HFF-Myc (cell line): ENCODE measurements around the gene CDH13.

ENCODE experiments used
- DNase-seq: peaks from one replicate; pipeline ENCODE4 v3.0.0-alpha.2; 2011; ENCODE audit warnings: low read depth; ENCODE audit errors: extremely low read depth
- H3K4me3 ChIP-seq: replicated peaks from 2 replicates; pipeline ENCODE4 v1.5.1; 2011; ENCODE audit warnings: low read depth, mild to moderate bottlenecking, control low read depth, low read length
- CTCF ChIP-seq: IDR thresholded peaks from 2 replicates; pipeline ENCODE4 v1.5.1; 2012; ENCODE audit warnings: mild to moderate bottlenecking, low read depth, low read length, control low read depth; ENCODE audit errors: missing control alignments

The CDH13 gene

GRCh38 chr16:83083361-83083760 lies 456.6 kb downstream of the CDH13 start:
- DNase-seq: no peak
- TF ChIP-seq CTCF: no peak
- H3K4me3 ChIP-seq: no peak overlapping the region

- no peak for TF ChIP-seq CTCF
- no peak overlapping the region for H3K4me3 ChIP-seq
- no peak for DNase-seq
Measured at GRCh38 chr16:83085660-83086059, 458.9 kb downstream of the CDH13 start.

- no peak for DNase-seq
- TF ChIP-seq CTCF: no peak
- H3K4me3 ChIP-seq: no peak overlapping the region
Measured at GRCh38 chr16:83095941-83096692, 469.3 kb downstream of the CDH13 start.

GRCh38 chr16:83098536-83098935 lies 471.8 kb downstream of the CDH13 start:
- no peak for DNase-seq
- no peak overlapping the region for H3K4me3 ChIP-seq
- no peak for TF ChIP-seq CTCF

GRCh38 chr16:83100679-83101078 lies 473.9 kb downstream of the CDH13 start:
- H3K4me3 ChIP-seq: no peak overlapping the region
- TF ChIP-seq CTCF: no peak
- DNase-seq: no peak

GRCh38 chr16:83102336-83102735 lies 475.6 kb downstream of the CDH13 start:
- no peak for TF ChIP-seq CTCF
- no peak for DNase-seq
- no peak overlapping the region for H3K4me3 ChIP-seq
